Stimulated activated CD4-positive, alpha-beta T cell treated with anti-CD3 and anti-CD28 coated beads, Interleukin-2, amount 100 ng/mL, for 4 hours (primary cell): Measurements from ENCODE around the gene ZNF333.

Experiments
- DNase-seq: peaks from one replicate; pipeline ENCODE4 v3.0.0-alpha.2; 2020; ENCODE audit warnings: low read depth

ZNF333 gene

DNA sequence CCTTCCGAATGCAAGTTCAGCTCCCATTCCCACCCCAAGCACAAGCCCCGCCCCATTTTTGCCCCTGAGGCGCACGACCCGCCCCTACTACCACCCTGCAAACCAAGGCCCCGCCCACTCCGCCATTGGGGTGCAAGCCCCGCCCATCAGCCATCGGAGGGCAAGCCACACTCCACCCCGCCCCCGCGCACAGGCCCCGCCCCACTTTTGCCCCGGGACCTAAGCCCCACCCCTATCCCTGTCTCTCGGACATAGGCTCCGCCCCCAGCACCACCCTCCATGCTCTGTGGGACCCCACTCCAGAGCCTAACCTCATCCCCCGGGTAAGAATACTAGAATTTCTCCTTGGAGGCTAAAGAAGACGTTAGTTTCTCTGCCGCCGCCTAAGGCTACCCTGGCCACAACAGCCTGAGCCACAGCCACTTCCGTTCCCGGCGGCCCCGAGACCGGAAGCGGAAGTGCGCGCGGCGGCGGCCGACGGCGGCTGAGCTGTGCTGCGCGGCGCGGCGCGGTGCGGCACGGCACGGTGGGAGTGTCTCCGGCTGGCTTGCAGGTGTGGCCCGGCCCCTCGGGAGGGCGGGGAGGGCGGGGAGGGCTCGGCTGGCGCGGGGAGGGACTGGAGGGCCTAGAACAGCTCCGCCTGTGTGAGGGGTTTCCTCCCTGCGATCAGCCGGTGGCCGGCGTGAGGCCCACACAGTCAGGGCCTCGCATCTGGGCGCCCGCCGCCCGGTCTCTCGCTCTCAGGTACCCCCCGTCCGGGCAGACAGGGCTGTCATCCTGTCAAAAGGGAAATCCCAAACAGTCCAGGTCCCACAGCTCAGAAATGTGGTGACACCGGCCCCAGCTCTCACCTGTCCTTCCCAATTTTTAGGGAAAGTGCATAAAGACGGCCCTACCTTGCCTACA lies at the start of gene ZNF333:
TSS of gene ZNF333 (plus strand) at position 451 of the 906 bp plus-strand sequence. CDS start 3,444 bp downstream, outside the sequence.
- DNase-seq: peak; percentile 98

DNA sequence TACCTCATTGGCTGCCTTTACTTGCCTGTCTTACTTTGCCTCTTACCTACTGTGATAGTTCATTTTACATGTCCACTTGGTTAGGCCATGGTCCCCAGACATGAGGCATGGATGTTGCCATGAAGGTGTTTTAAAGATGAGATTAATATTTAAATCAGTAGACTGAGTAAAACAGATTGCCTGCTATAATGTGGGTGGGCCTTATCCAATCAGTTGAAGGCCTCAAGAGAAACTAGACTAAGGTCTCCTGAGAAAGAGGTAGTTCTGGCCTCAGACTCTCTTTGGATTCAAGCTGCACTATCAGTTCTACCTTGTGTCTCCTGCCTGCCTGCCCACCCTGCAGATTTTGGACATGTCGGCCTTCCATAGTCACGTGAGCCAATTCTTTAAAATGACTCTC lies 41.3 kb upstream of the ZNF333 start:
- no peak for DNase-seq

DNA sequence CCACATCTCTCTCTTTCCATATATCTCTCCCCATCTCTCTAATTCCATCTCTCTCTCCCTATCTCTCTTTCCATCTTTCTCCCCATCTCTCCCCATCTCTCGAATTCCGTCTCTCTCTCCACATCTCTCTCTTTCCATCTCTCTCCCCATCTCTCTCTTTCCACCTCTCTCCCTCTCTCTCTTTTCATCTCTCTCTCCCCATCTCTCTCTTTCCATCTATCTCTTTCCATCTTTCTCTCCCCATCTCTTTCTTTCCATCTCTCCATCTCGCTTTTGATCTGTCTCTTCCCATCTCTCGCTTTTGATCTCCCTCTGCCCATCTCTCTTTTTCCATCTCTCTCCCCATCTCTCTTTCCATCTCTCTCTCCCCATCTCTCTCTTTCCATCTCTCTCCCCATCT lies 40.8 kb upstream of the ZNF333 start:
- no peak for DNase-seq

- no peak for DNase-seq
Observed at GRCh38 chr19:14650161-14650560, 39.7 kb upstream of the ZNF333 start.

DNA sequence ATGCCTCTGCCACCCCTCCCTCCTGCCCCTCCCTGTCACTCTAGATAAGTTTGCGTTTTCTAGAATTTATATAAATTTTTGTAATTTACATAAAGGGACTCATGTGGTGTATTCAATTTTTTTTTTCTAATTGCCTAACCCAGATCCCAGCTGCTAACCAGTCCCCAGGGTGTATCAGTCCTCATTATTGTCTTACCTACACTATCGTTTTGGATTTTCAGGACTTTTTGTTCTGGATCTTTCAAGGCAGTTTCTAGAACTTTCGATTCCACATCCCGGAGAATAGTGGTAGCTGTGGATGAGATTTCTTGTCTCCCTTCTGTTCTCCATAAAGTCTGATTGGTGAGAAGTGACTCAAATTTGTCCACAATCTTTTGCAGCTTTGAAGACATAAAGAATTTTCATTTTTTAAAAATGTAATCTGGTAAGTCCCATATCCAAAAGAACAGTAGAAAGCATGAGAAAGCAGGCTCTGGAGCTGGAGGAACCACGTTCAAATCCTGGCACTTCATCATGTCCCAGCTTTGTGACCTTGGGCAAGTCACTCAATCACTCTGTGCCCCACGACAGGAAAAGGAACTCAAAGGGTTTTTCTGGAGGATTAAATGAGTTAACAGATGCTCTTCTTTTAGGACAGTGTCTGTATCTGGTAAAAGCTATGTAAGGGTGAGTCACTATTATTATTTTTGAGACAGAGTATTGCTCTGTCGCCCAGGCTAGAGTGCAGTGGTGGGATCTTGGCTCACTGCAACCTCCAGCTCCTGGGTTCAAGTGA lies 34.9 kb upstream of the ZNF333 start:
- no peak for DNase-seq

- DNase-seq: no peak
Observed at GRCh38 chr19:14655726-14656125, 34.1 kb upstream of the ZNF333 start.

GRCh38 chr19:14659874-14660489 lies 29.9 kb upstream of the ZNF333 start:
- no peak for DNase-seq

- DNase-seq: no peak
Observed at GRCh38 chr19:14661372-14661924, 28.4 kb upstream of the ZNF333 start.

DNA sequence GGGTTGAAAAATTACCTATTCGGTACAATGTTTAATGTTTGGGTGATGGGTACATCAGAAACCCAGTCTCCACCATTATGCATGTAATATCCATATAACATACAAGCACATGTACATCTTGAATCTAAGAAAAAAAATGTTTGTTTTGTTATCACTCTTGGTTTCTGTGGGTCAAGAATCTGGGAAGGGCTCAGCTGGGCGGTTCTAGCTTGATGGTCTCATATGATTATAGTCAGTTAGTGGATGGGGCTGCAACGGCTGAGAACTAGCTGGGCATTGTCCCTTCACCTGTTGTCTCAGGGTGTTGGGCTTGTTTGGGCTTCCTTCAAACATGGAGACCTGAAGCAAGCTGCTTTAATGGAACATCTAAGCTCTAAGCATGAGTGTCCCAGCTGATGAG lies 19.9 kb upstream of the ZNF333 start:
- no peak for DNase-seq

GRCh38 chr19:14670408-14670807 lies 19.4 kb upstream of the ZNF333 start:
- DNase-seq: no peak

GRCh38 chr19:14672188-14672872 lies 17.5 kb upstream of the ZNF333 start:
- DNase-seq: no peak

DNA sequence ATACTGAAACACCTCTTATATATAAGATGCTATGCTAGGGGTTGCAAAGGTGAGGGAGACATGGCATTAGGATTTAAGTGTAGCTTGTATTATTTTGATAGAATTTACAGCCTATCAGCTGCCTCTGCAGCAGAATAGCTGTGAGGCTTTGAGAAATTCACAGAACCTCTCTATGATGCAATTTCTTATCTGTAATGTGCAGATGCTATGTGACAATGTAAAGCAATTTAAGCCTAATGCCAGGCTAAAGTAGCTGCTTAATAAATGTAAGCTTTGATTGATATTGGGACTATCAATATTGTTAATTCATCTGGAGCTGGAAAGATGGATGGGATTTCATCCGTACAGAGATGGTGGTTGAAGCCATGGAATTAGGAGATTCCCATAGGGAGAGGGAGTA lies 16.8 kb upstream of the ZNF333 start:
- no peak for DNase-seq

- no peak for DNase-seq
Observed at GRCh38 chr19:14674764-14675163, 15.1 kb upstream of the ZNF333 start, which contains the start of gene ADGRE3. Gene ADGRE3, minus strand, starts transcription at chr19:14674844. Its CDS starts 74 bp downstream, at chr19:14674770.

DNA sequence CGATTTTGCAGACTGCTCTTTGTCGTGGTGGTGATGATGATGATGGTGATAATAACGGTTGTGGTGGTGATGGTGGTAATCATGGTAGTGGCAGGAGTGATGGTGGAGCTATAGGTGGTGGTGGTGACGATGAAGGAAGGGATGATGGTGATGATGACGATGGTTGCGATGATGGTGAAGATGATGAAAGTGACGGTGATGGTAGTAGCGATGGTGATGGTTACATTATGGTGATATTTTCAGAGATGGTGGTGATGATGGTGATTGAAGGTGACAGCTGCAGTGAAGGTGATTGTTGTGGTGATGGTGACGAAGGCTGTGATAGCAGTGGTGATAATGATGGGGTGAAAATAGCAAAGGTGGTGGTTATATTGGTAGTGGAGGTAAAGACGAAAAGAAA lies 13.1 kb upstream of the ZNF333 start:
- no peak for DNase-seq

DNA sequence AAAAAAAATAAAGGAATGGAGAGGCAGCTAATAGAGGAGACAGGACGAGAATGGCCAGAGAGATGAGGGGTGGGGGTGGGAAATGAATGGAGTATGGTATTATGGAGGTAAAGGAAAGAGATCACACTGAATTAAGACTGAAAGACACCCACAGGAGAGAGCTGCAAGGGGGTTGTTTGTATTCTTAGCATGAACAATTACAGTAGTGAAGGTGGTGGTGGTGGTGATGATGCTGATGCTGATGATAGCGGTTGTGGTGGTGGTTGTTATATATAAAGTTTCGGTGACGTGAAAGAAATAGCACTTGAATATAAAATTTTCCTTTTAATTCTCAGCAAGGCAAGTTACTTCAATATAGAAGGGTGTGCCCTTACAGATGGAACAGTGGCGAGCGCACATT lies 12.4 kb upstream of the ZNF333 start:
- DNase-seq: no peak

GRCh38 chr19:14678199-14678598 lies 11.6 kb upstream of the ZNF333 start:
- DNase-seq: no peak

- no peak for DNase-seq
Observed at GRCh38 chr19:14682084-14682483, 7.8 kb upstream of the ZNF333 start.

GRCh38 chr19:14683439-14683838 lies 6.4 kb upstream of the ZNF333 start:
- DNase-seq: no peak

- DNase-seq: peak; percentile 3
Observed at GRCh38 chr19:14686411-14686810, 3.4 kb upstream of the ZNF333 start.

DNA sequence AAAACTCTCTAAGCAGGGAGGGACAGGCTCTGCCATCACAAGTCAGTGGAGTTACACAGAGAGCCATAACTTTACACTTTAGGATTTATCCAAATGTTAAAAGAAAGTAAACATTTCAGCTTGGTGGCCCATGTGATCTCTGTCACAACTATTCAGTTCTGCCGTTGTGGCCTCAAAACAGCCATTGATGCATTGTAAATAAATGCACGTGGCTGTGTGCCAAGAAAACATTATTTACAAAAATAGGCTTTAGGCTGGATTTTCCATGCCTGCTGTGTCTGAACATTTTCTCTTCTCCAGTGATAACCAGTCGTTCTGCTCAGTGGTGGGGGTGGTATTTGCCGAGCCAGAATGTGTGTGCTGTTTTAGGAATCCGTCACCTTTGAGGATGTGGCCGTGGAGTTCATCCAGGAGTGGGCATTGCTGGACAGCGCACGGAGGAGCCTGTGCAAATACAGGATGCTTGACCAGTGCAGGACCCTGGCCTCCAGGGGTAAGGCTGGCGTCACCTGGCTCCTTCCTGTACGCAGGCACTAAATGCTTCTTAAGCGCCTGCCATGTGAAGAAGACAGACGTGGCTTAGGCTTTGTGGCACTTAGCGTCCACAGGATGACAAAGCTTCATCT lies 4.9 kb downstream of the ZNF333 start:
- DNase-seq: no peak

GRCh38 chr19:14695471-14695870 lies 5.6 kb downstream of the ZNF333 start:
- no peak for DNase-seq
